ENCODE results near the gene ZCCHC8.
"Not testable (repeated sequence)": the region's sequence is repeated elsewhere in the genome, so short reads cannot be mapped to it uniquely, and the experiment has no call there.

Gene ZCCHC8

DNA sequence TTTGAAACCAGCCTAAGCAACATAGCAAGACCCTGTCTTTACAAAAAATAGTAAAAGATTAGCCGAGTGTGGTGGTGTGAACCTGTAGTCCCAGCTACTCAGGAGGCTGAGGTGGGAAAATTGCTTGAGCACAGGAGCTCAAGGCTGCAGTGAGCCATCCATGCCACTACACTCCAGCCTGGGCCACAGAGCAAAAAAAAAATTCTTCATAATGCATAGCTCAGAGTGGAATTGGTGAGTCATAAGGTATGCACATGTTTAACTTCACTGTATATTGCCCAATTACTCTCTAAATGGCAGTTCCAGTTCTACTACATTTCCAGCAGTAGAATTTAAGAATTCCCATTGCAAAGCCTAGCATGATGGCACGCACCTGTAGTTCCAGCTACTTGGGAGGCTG, 51.4 kb downstream of the ZCCHC8 start:
- Histone ChIP-seq H3K36me3 (ENCODE audit: control insufficient read depth, low read length) (no peaks in the 10 kb centered on the region), H4K20me1 (ENCODE audit: control insufficient read depth, insufficient read depth, low read depth, low read length) (no peaks in the 10 kb centered on the region), H3K9me2 (replicated peaks; ENCODE audit: control insufficient read depth, low read length) (no peaks in the 10 kb centered on the region), H3K4me3 (ENCODE audit: low read length) (no peak overlapping the region), H3K9me3 (ENCODE audit: control insufficient read depth, insufficient read depth, low read length) (no peaks in the 10 kb centered on the region), H3F3A (ENCODE audit: control insufficient read depth, insufficient read depth) (no peaks in the 10 kb centered on the region), H3K4me2 (ENCODE audit: low read length) (no peak overlapping the region), H3K79me2 (ENCODE audit: control insufficient read depth, low read length) (no peaks in the 10 kb centered on the region), H3K4me1 (ENCODE audit: control insufficient read depth, low read length) (peaks cover 15% of the 10 kb centered on the region), H3K27ac (ENCODE audit: low read depth, low read length) (no peak overlapping the region), H3K27me3 (ENCODE audit: control insufficient read depth, low read length) (no peaks in the 10 kb centered on the region)
- no peak for TF ChIP-seq EZH2phosphoT487 (IDR thresholded peaks at IDR 0.05; ENCODE audit: borderline replicate concordance, low read length)
- no peak for TF ChIP-seq CTCF (IDR thresholded peaks at IDR 0.05; ENCODE audit: low read depth, low read length, poor library complexity, severe bottlenecking)

DNA sequence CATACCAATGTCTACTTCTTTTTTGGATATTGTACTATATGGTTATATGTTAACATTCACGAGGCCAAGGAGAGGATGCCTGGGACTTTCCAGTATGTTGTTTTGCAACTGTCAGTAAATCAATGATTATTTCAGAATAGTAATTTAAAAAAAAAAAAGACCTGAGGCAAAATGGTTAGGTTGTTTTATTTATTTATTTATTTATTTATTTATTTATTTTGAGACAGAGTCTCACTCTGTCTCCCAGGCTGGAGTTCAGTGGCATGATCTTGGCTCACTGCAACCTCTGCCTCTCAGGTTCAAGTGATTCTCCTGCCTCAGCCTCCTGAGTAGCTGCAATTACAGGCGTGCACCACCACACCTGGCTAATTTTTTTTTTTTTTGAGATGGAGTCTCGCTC, 52.9 kb downstream of the ZCCHC8 start:
- H3K9me3 ChIP-seq (ENCODE audit: control insufficient read depth, insufficient read depth, low read length); H4K20me1 ChIP-seq (ENCODE audit: control insufficient read depth, insufficient read depth, low read depth, low read length); H3K36me3 ChIP-seq (ENCODE audit: control insufficient read depth, low read length); H3K4me3 ChIP-seq (ENCODE audit: low read length); H3F3A ChIP-seq (ENCODE audit: control insufficient read depth, insufficient read depth); H3K79me2 ChIP-seq (ENCODE audit: control insufficient read depth, low read length); H3K4me2 ChIP-seq (ENCODE audit: low read length); H3K27me3 ChIP-seq (ENCODE audit: control insufficient read depth, low read length); H3K27ac ChIP-seq (ENCODE audit: low read depth, low read length); H3K9me2 ChIP-seq (replicated peaks; ENCODE audit: control insufficient read depth, low read length); H3K4me1 ChIP-seq (ENCODE audit: control insufficient read depth, low read length): not testable (repeated sequence)

DNA sequence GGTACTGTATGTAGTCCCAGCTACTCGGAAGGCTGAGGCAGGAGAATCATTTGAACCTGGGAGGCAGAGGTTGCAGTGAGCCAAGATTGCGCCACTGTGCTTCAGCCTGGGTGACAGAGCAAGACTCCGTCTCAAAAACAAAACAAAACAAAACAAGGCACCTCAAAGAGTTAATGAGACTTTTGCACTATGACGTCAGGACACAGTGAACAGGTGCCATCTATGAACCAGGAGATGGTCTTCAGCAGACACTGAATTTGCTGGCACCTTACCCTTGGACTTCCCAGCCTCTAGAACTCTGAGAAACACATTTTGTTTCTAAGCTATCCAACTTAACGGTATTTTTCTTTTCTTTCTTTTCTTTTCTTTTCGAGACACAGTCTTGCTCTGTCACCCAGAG, 54.3 kb downstream of the ZCCHC8 start:
- not testable (repeated sequence) for H3K4me2 ChIP-seq (ENCODE audit: low read length); H3F3A ChIP-seq (ENCODE audit: control insufficient read depth, insufficient read depth); H3K27ac ChIP-seq (ENCODE audit: low read depth, low read length); H4K20me1 ChIP-seq (ENCODE audit: control insufficient read depth, insufficient read depth, low read depth, low read length); H3K4me3 ChIP-seq (ENCODE audit: low read length); H3K9me3 ChIP-seq (ENCODE audit: control insufficient read depth, insufficient read depth, low read length); H3K36me3 ChIP-seq (ENCODE audit: control insufficient read depth, low read length); H3K79me2 ChIP-seq (ENCODE audit: control insufficient read depth, low read length); H3K4me1 ChIP-seq (ENCODE audit: control insufficient read depth, low read length); H3K27me3 ChIP-seq (ENCODE audit: control insufficient read depth, low read length); H3K9me2 ChIP-seq (replicated peaks; ENCODE audit: control insufficient read depth, low read length)

DNA sequence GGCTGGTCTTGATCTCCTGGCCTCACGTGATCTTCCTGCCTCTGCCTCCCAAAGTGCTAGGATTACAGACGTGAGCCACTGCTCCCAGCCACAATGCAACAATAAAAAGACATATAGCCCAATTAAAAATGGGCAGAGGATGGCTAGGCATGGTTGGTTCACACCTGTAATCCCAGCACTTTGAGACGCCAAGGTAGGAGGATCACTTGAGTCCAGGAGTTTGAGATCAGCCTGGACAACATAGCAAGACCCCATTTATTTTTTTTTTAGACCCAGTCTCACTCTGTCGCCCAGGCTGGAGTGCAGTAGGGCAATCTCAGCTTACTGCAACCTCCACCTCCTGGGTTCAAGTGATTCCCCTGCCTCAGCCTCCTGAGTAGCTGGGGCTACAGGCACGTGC, 56.7 kb downstream of the ZCCHC8 start:
- not testable (repeated sequence) for H3K9me2 ChIP-seq (replicated peaks; ENCODE audit: control insufficient read depth, low read length); H3K4me1 ChIP-seq (ENCODE audit: control insufficient read depth, low read length); H3K9me3 ChIP-seq (ENCODE audit: control insufficient read depth, insufficient read depth, low read length); H3F3A ChIP-seq (ENCODE audit: control insufficient read depth, insufficient read depth); H3K27me3 ChIP-seq (ENCODE audit: control insufficient read depth, low read length); H3K79me2 ChIP-seq (ENCODE audit: control insufficient read depth, low read length); H3K4me3 ChIP-seq (ENCODE audit: low read length); H4K20me1 ChIP-seq (ENCODE audit: control insufficient read depth, insufficient read depth, low read depth, low read length); H3K4me2 ChIP-seq (ENCODE audit: low read length); H3K36me3 ChIP-seq (ENCODE audit: control insufficient read depth, low read length); H3K27ac ChIP-seq (ENCODE audit: low read depth, low read length)

DNA sequence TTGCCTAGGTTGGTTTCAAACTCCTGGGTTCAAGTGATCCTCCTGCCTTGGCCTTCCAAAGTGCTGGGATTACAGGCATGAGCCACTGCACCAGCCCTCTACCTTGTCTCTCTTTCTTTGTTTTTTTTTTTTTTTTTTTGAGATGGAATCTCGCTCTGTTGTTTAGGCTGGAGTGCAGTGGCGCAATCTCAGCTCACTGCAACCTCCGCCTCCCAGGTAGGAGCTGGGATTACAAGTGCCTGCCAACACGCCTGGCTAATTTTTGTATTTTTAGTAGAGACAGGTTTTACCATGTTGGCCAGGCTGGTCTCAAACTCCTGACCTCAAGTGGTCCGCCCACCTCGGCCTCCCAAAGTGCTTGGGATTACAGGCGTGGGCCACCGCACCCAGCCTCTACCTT, 61.9 kb downstream of the ZCCHC8 start:
- not testable (repeated sequence) for H3K4me2 ChIP-seq (ENCODE audit: low read length); H4K20me1 ChIP-seq (ENCODE audit: control insufficient read depth, insufficient read depth, low read depth, low read length); H3F3A ChIP-seq (ENCODE audit: control insufficient read depth, insufficient read depth); H3K9me3 ChIP-seq (ENCODE audit: control insufficient read depth, insufficient read depth, low read length); H3K4me1 ChIP-seq (ENCODE audit: control insufficient read depth, low read length); H3K27ac ChIP-seq (ENCODE audit: low read depth, low read length); H3K27me3 ChIP-seq (ENCODE audit: control insufficient read depth, low read length); H3K79me2 ChIP-seq (ENCODE audit: control insufficient read depth, low read length); H3K9me2 ChIP-seq (replicated peaks; ENCODE audit: control insufficient read depth, low read length); H3K4me3 ChIP-seq (ENCODE audit: low read length); H3K36me3 ChIP-seq (ENCODE audit: control insufficient read depth, low read length)

Measured in DOHH2 (cell line).